ENCODE results near the gene KRT3. TPM values are rescaled to one million over a fixed set of nuclear protein-coding genes. Genes with fewer than 3 reads are reported as not detected.

KRT3 gene
- total and polyA plus RNA-seq, 9 of the 15 experiments (the other 6 are each of a cell fraction or from before 2014, with no cell fraction given), result not detected

- Histone ChIP-seq H3K36me3 (ENCODE audit: control insufficient read depth, insufficient read depth, low read length) (no peaks in the 10 kb centered on the region), H2AFZ (ENCODE audit: low read depth, low read length) (no peak overlapping the region), H3K79me2 (ENCODE audit: control insufficient read depth, insufficient read depth, low read length) (no peaks in the 10 kb centered on the region), H4K20me1 (replicated peaks; ENCODE audit: control insufficient read depth, insufficient read depth, low read length) (no peaks in the 10 kb centered on the region), H3K9ac (ENCODE audit: insufficient read depth in 1 of 2, low read depth in 2 of 2, low read length in 2 of 2) (no peak overlapping the region), H3K9me1 (ENCODE audit: control insufficient read depth, insufficient read depth, low read length) (no peaks in the 10 kb centered on the region), H3K9me3 (replicated peaks; ENCODE audit: control insufficient read depth, insufficient read depth, low read depth, low read length) (no peaks in the 10 kb centered on the region), H3K4me2 (ENCODE audit: insufficient read depth, low read length) (no peak overlapping the region), H3K27ac (ENCODE audit: extremely low read depth, low read depth, low read length) (no peak overlapping the region), H3K4me3 (no peak overlapping the region), H3K27me3 (ENCODE audit: control insufficient read depth in 2 of 2, insufficient read depth in 2 of 2, low read length in 2 of 2) (peaks cover 26 to 81% of the 10 kb centered on the region in 2 experiments; a peak in 4 of 5 replicates), H3K4me1 (replicated peaks in 1 of 2; ENCODE audit: control insufficient read depth in 2 of 2, insufficient read depth in 2 of 2, low read length in 2 of 2) (no peaks in the 10 kb centered on the region; a peak in 2 of 5 replicates)
- 4% methylated on average over 4 of the region's 4 CpGs for WGBS (ENCODE audit: insufficient coverage, low coverage, missing lambda C conversion rate)
- intact Hi-C loops (cut with micrococcal nuclease), result no loop called here
- in situ Hi-C loops (cut with MboI), result no loop called here
- FAIRE-seq (no peak), ATAC-seq (no peak), DNase-seq (ENCODE audit: extremely low read depth in 1 of 4, low spot score in 3 of 4) (no peak)
- POLR2A ChIA-PET, result no interaction called here
- no TSS peak for BruUV-seq (replicated peaks)
- CTCF ChIA-PET (ENCODE audit: low intra/inter-chr PET ratio), result no interaction called here
- TF ChIP-seq, protein P1, sequence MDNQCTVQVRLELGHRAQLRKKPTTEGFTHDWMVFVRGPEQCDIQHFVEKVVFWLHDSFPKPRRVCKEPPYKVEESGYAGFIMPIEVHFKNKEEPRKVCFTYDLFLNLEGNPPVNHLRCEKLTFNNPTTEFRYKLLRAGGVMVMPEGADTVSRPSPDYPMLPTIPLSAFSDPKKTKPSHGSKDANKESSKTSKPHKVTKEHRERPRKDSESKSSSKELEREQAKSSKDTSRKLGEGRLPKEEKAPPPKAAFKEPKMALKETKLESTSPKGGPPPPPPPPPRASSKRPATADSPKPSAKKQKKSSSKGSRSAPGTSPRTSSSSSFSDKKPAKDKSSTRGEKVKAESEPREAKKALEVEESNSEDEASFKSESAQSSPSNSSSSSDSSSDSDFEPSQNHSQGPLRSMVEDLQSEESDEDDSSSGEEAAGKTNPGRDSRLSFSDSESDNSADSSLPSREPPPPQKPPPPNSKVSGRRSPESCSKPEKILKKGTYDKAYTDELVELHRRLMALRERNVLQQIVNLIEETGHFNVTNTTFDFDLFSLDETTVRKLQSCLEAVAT (IDR thresholded peaks at IDR 0.05), result no peak
- TF ChIP-seq, protein P2, sequence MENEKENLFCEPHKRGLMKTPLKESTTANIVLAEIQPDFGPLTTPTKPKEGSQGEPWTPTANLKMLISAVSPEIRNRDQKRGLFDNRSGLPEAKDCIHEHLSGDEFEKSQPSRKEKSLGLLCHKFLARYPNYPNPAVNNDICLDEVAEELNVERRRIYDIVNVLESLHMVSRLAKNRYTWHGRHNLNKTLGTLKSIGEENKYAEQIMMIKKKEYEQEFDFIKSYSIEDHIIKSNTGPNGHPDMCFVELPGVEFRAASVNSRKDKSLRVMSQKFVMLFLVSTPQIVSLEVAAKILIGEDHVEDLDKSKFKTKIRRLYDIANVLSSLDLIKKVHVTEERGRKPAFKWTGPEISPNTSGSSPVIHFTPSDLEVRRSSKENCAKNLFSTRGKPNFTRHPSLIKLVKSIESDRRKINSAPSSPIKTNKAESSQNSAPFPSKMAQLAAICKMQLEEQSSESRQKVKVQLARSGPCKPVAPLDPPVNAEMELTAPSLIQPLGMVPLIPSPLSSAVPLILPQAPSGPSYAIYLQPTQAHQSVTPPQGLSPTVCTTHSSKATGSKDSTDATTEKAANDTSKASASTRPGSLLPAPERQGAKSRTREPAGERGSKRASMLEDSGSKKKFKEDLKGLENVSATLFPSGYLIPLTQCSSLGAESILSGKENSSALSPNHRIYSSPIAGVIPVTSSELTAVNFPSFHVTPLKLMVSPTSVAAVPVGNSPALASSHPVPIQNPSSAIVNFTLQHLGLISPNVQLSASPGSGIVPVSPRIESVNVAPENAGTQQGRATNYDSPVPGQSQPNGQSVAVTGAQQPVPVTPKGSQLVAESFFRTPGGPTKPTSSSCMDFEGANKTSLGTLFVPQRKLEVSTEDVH (IDR thresholded peaks at IDR 0.05; ENCODE audit: low read depth, partially characterized antibody), result no peak
- TF ChIP-seq SRSF7 (optimal IDR thresholded peaks at IDR 0.05; ENCODE audit: low read depth, low read length), result no peak
- no peak for TF ChIP-seq CTCFL (IDR thresholded peaks at IDR 0.05; ENCODE audit: borderline replicate concordance, insufficient read depth, low read depth, low read length, poor library complexity, severe bottlenecking)
- no peak for TF ChIP-seq ZNF444 (CRISPR knock-in tag; IDR thresholded peaks at IDR 0.05)
- TF ChIP-seq SP2 (IDR thresholded peaks at IDR 0.05; ENCODE audit: extremely low read depth, low read depth, low read length, poor library complexity, severe bottlenecking), result no peak
- no peak for TF ChIP-seq EWSR1 (IDR thresholded peaks at IDR 0.05; ENCODE audit: borderline replicate concordance, low read depth, partially characterized antibody)
- no peak for TF ChIP-seq POLR2AphosphoS2 (IDR thresholded peaks at IDR 0.05; ENCODE audit: low read length)
- TF ChIP-seq POLR2G (IDR thresholded peaks at IDR 0.05; ENCODE audit: low read depth, low read length), result no peak
- no peak for TF ChIP-seq CHCHD3 (CRISPR knock-in tag; IDR thresholded peaks at IDR 0.05)
- TF ChIP-seq ZNF408 (CRISPR knock-in tag; IDR thresholded peaks at IDR 0.05; ENCODE audit: low read depth), result no peak
- TF ChIP-seq RUNX1 (IDR thresholded peaks at IDR 0.05; ENCODE audit: low read depth), result no peak
- TF ChIP-seq NBN (IDR thresholded peaks at IDR 0.05; ENCODE audit: low read depth), result no peak
Observed at GRCh38 chr12:52821071-52821730, 25.3 kb upstream of the KRT3 start.
